Prostate gland (tissue), 2 donors: Measurements from ENCODE around the gene AADACL4. TPM values are rescaled to one million over a fixed set of nuclear protein-coding genes. Genes with fewer than 3 reads are reported as not detected.

Experiments
- DNase-seq: peaks from one replicate; pipeline ENCODE4 v3.0.0-alpha.2; 2019; ENCODE audit warnings: low spot score
- H3K27ac ChIP-seq, 2 donors: fragments of 200-600 bp; sonication (generic); 2 replicates each; pipeline ENCODE4 v1.5.1; 2017 to 2019
- H3K27me3 ChIP-seq: fragments of 200-600 bp; sonication (generic); replicated peaks from 2 replicates; pipeline ENCODE4 v1.5.1; 2019; ENCODE audit not compliant: insufficient read depth
- H3K36me3 ChIP-seq, 2 donors: fragments of 200-600 bp; sonication (generic); 1 replicate in 1 of 2; 2 replicates in 1 of 2; pipeline versions ENCODE4 v1.5.1 to v1.8.1; 2017 to 2019
- H3K4me1 ChIP-seq: fragments of 200-600 bp; sonication (generic); replicated peaks from 2 replicates; pipeline ENCODE4 v1.5.1; 2019
- H3K4me3 ChIP-seq, 2 donors: fragments of 200-600 bp; sonication (generic); 2 replicates each; pipeline ENCODE4 v1.5.1; 2017 to 2019
- H3K9me3 ChIP-seq: fragments of 200-600 bp; sonication (generic); 2 replicates; pipeline ENCODE4 v1.5.1; 2017
- POLR2A ChIP-seq: fragments of 450-650 bp; IDR thresholded peaks from one replicate; pipeline ENCODE4 v1.6.1; 2016; ENCODE audit warnings: antibody characterized with exemption, mild to moderate bottlenecking
- POLR2AphosphoS5 ChIP-seq: sonication (generic); formaldehyde crosslinking; IDR thresholded peaks from one replicate; pipeline ENCODE4 v1.6.1; 2017; ENCODE audit warnings: antibody characterized with exemption
- WGBS: methylation state at CpG from one replicate; pipeline ENCODE4 v1.1.5; 2018; 5-methylcytosine and 5-hydroxymethylcytosine counted together
- intact Hi-C: fragments of 100-400 bp; cut with DNase I; formaldehyde crosslinking; loops from one replicate; pipeline ENCODE4 v1.14.2; 2022
- total RNA-seq, 2 donors: library from RNA; depleted of rRNA; stranded (reverse); fragments of >200 nt; gene quantifications; one replicate each; pipeline ENCODE4 v1.1.0, GENCODE V29; 2016
- TF ChIP-seq, protein P1 (sequence below), 4 experiments: fragments of 200-600 bp in 2 of 4; fragments of 450-650 bp in 2 of 4; sonication (generic) in 2 of 4; IDR thresholded peaks; 1 replicate in 3 of 4; 2 replicates in 1 of 4; pipeline ENCODE4 v1.5.1; 2016 to 2019; ENCODE audit warnings: antibody characterized with exemption in 4 of 4, mild to moderate bottlenecking in 2 of 4, moderate library complexity in 2 of 4

The AADACL4 gene
- total RNA-seq, 2 donors from 2014 or later: not detected

DNA sequence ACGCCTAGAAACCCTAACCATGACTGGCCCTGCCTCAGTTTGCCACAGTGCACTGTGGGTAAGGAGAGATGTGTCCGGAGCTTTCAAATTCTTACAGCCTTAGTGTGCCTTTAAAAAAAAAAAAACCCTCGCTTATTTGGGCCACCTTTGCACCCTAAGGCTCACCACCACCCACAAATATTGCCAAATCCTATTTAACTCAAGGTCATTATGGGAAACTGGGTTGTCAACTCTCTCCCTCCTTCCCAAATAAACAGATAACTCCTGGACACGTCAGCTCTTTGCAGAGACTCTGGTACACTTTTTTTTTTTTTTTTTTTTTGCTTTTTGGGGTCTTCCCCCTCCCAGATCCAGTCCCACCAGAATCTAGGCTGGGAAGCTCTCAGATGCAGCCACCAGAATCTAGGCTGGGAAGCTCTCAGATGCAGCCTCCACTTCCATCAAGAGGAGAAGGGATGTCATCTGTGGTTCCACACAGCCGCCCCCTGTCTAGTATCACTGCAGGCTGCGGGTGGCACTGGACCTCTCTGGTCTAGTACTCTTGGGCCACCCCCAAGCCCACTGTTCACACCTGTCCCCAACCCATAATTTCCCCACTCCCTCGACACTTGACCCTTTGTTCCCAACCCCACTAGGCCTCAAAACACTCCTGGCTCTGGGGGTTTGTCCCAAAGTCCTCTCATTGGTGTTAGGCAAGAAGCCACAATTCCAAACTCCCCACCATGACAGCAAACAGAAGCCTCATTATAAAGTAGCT, 29.3 kb upstream of the AADACL4 start:
- intact Hi-C loops: no loop called here
- WGBS: 34% methylated on average over 7 of the region's 7 CpGs
- TF ChIP-seq, protein P1, sequence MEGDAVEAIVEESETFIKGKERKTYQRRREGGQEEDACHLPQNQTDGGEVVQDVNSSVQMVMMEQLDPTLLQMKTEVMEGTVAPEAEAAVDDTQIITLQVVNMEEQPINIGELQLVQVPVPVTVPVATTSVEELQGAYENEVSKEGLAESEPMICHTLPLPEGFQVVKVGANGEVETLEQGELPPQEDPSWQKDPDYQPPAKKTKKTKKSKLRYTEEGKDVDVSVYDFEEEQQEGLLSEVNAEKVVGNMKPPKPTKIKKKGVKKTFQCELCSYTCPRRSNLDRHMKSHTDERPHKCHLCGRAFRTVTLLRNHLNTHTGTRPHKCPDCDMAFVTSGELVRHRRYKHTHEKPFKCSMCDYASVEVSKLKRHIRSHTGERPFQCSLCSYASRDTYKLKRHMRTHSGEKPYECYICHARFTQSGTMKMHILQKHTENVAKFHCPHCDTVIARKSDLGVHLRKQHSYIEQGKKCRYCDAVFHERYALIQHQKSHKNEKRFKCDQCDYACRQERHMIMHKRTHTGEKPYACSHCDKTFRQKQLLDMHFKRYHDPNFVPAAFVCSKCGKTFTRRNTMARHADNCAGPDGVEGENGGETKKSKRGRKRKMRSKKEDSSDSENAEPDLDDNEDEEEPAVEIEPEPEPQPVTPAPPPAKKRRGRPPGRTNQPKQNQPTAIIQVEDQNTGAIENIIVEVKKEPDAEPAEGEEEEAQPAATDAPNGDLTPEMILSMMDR (IDR thresholded peaks at IDR 0.05): no peak
- TF ChIP-seq POLR2AphosphoS5 (no peak), POLR2A (no peak)
- Histone ChIP-seq H3K9me3 (no peaks in the 10 kb centered on the region), H3K27ac (peak overlapping the region; percentile 98), H3K27me3 (no peaks in the 10 kb centered on the region), H3K36me3 (no peaks in the 10 kb centered on the region), H3K4me1 (peaks cover 5% of the 10 kb centered on the region), H3K4me3 (peak overlapping the region; percentile 85 to 93)
- no peak for DNase-seq

DNA sequence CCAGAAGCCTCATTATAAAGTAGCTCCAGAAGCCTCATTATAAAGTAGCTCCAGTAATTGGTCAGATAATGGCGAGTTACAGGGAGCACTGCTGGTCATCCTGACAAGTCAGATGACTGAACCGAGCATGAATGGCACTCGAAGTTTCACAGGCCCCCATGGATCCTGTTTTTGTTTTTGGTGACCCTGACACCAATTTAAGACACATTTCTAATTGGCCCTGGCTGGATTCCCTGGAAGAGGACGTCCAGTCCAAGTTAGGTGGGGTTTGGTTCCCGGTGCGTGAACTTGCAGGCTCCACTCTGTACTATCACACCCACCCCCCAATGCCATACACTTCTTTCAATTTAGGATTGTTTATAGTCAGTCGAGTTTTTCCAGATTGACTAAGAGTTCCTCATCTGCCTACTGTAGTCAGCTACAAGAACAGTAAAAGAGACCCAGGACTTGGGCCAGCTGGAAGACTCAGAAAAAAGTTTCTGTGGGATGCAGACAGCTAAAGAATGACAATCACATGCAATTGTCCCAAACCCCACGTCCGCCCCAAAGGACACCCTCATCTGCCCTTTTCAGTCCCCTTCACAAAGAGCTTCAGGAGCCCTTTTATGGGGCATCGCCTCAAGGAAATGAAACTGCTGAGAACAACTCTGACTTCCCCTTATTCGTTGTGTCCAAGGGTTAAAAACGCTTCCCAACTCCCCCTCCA, 28.6 kb upstream of the AADACL4 start:
- peak overlapping the region; percentile 85 to 93 for H3K4me3 ChIP-seq
- TF ChIP-seq POLR2A: no peak
- TF ChIP-seq POLR2AphosphoS5: no peak
- TF ChIP-seq, protein P1 (IDR thresholded peaks at IDR 0.05): no peak
- H3K27ac ChIP-seq: peak overlapping the region; percentile 98
- H3K9me3 ChIP-seq: no peaks in the 10 kb centered on the region
- H3K4me1 ChIP-seq: peaks cover 6% of the 10 kb centered on the region
- no peaks in the 10 kb centered on the region for H3K27me3 ChIP-seq
- intact Hi-C loops: no loop called here
- no peak for DNase-seq
- WGBS: 7% methylated on average over 12 of the region's 12 CpGs
- no peaks in the 10 kb centered on the region for H3K36me3 ChIP-seq

DNA sequence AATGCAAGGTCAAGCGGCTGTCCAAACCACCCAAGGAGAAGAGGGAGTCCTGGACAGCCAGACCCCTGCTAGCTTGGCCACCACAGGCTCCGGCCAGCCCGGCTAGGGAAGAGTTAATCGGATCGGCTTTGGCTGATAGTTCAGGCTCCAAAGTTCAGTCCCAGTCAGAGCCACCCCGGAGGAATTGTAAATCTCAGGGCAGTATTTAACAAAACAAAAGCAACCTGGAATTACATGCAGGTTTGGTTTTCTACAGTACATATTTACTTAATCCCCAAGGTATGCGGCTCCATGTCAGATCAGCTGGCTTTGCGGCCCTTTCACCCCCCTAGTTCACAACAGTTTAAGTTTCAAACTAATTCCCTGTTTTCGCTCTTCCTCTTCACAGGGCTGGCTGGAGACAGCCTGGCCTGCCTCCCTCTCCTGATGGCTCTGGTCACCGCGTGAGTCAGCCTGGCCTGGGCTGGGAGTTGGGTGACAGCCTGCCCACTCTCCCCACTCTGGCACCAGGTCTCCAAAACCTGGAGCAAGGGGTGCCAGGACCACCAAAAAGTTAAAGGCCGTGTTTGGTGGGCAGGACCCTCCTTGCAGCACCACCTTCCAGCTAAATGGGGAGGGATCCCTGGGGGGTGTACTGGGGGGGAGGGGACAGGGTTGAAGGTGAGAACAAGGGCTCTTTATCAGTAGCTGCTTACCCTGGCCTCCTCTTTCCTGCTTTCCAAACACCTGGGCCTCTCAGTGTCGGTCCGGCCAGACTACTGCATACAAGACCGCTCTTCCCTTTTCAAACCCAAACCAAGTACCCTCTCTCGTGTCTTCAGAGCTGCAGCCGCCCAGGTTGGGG, 27.8 kb upstream of the AADACL4 start:
- H3K4me1 ChIP-seq: peaks cover 6% of the 10 kb centered on the region
- H3K4me3 ChIP-seq: peak overlapping the region; percentile 85 to 93
- H3K36me3 ChIP-seq: no peaks in the 10 kb centered on the region
- WGBS: 5% methylated on average over 17 of the region's 17 CpGs
- TF ChIP-seq POLR2AphosphoS5 (peak; percentile 50), POLR2A (peak; percentile 12)
- TF ChIP-seq, protein P1 (IDR thresholded peaks at IDR 0.05): no peak
- H3K27me3 ChIP-seq: no peaks in the 10 kb centered on the region
- peak overlapping the region; percentile 98 for H3K27ac ChIP-seq
- H3K9me3 ChIP-seq: no peaks in the 10 kb centered on the region
- intact Hi-C loops: loop anchor here (2.0 kb wide), 1 partner anchor 19 kb away; no protein-coding TSS in a partner anchor
- DNase-seq: peak; percentile 58

DNA sequence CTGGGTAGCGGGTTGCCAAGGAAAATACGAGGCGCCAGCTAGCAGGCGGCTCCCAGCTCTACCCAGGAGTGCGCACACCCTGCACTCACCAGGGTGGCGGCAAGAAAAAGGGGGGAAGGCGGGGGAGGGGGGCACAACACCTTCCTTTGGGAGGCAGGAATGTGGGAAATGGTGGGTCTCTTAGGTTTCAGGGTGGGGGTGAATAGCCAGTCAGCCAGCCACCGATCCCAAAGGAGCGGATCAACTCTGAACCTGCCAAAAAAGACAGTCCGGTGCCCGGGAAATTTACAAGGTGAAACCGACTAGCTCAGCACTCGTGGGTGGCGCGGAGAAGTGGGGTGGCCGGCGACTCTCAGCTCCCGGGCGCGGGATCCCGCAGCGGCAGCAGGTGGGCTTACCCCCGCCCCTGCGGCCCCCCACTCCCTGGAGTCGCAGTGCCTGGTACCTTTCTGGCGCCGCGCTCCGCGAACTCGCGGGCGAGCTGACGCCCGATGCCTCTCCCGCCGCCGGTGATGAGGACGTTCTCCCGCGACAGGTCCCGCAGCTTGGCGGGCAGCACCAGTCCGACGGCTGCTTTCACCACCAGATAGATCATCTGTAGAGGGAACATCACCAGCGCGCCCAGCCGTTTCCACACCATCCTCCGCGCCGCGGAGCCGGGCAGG, 27.0 kb upstream of the AADACL4 start:
- Histone ChIP-seq H3K9me3 (no peaks in the 10 kb centered on the region), H3K27me3 (no peaks in the 10 kb centered on the region), H3K27ac (peak overlapping the region; percentile 98), H3K4me1 (peaks cover 10% of the 10 kb centered on the region), H3K36me3 (no peaks in the 10 kb centered on the region), H3K4me3 (peak overlapping the region; percentile 85 to 93)
- WGBS: under 1% methylated on average over 49 of the region's 53 CpGs
- TF ChIP-seq, protein P1 (IDR thresholded peaks at IDR 0.05): no peak
- no peak for TF ChIP-seq POLR2A
- no peak for TF ChIP-seq POLR2AphosphoS5
- no peak for DNase-seq
- intact Hi-C loops: loop anchor here (2.0 kb wide), 1 partner anchor 20 kb away; no protein-coding TSS in a partner anchor
